ENCODE measurements around the gene FKBP14. TPM values are rescaled to one million over a fixed set of nuclear protein-coding genes. Genes with fewer than 3 reads are reported as not detected.
A peak's percentile ranks its signal among the peaks of the same experiment; 100 is the strongest.
"Not testable (repeated sequence)": the region's sequence is repeated elsewhere in the genome, so short reads cannot be mapped to it uniquely, and the experiment has no call there.

The FKBP14 gene
- total RNA-seq, 1 donor from 2014 or later, result 9.8 TPM

DNA sequence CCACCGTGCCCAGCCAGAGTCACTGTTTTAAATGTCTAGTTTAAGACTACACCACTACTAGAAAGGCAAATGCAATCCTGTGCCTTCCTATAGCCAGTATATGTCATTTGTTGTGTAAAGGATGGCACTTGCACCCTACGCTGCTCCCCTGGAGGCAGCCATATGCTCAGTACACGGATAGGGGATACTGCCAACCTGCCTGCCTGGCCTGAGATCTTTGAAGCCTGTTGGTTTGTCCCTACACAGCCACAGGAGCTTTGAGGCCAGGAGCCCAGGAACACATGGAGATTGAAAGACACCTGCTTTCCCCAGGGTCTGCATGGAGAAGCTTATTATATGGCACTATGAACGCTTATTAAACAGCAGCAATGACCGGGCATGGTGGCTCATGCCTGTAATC is 34.6 kb downstream of the FKBP14 start:
- DNase-seq (ENCODE audit: low read depth in 2 of 2), result no peak

DNA sequence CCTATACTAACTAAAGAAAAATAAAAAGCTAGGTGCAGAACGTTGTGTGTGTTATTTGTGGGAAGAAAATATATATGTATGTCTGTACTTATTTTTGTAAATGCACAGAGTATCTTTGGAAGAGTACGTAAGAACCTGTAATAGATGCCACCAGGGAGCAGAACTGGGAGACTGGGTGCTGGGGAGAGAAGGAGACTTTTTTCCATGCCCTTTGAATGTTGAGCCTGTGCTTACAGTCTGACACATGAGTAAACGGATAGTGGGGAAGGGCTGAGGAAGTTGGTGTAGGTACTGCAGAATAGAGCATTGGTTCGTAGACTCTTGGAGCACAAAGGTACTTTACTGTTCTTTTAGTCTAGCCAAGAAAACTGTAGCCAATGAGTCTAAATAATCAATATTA is 35.6 kb downstream of the FKBP14 start:
- no peak for DNase-seq (ENCODE audit: low read depth in 2 of 2)

DNA sequence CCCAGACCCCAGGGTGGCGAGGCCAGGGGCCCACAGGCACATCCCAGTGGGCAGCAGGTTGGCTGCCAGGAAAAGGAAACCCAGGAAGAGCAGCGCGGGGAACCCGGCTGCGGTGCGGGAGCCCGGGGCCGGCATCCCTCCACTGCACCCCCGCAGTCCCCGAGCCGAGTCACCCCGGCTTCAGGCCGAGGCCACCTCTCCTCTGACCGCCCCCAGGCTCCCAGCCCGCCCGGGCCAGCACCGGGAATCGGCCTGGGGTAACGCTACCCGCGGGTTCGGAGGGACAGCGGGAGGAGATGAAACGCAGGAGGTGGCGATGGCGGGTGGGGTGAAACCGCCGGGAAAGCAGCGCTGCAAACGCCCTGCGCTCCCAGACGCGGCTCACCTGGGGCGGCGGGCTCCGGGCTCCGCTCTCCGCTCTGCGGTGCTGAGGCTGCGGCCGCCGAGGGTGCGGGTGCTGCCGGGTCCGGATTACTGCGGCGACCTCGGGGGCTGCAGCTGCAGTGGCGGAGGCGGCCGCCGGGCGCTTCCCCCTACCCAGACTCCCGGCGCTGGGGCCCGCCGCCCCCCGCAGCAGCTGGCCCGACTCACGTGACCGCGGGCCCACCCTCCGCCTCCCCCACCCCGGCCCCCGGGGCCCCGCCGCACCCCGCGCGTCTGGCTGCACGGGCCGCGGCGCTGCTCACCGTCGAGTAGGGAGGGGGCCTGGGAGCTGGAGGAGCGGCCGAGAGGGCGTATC is 37.1 kb downstream of the FKBP14 start, which contains the start of gene SCRN1:
TSS of gene SCRN1 (minus strand) at position 545 of the 739 bp plus-strand sequence. CDS start 20,734 bp downstream, outside the sequence.
- peak in 1 of 2 donors; percentile 61 for DNase-seq (ENCODE audit: low read depth in 2 of 2)

GRCh38 chr7:29988424-29989256 is 37.9 kb downstream of the FKBP14 start:
- peak in 1 of 2 donors; percentile 56 for DNase-seq (ENCODE audit: low read depth in 2 of 2)

GRCh38 chr7:29987811-29988317 is 38.6 kb downstream of the FKBP14 start:
- DNase-seq (ENCODE audit: low read depth in 2 of 2), result peak; percentile 45 to 79

- DNase-seq (ENCODE audit: low read depth in 2 of 2), result peak in 1 of 2 donors; percentile 64
Measured at GRCh38 chr7:29987083-29987482, 39.4 kb downstream of the FKBP14 start.

- DNase-seq (ENCODE audit: low read depth in 2 of 2), result peak; percentile 51 to 84
Measured at GRCh38 chr7:29980151-29980550, 46.4 kb downstream of the FKBP14 start.

- no peak for DNase-seq (ENCODE audit: low read depth in 2 of 2)
Measured at GRCh38 chr7:29977886-29978651, 48.4 kb downstream of the FKBP14 start.

DNA sequence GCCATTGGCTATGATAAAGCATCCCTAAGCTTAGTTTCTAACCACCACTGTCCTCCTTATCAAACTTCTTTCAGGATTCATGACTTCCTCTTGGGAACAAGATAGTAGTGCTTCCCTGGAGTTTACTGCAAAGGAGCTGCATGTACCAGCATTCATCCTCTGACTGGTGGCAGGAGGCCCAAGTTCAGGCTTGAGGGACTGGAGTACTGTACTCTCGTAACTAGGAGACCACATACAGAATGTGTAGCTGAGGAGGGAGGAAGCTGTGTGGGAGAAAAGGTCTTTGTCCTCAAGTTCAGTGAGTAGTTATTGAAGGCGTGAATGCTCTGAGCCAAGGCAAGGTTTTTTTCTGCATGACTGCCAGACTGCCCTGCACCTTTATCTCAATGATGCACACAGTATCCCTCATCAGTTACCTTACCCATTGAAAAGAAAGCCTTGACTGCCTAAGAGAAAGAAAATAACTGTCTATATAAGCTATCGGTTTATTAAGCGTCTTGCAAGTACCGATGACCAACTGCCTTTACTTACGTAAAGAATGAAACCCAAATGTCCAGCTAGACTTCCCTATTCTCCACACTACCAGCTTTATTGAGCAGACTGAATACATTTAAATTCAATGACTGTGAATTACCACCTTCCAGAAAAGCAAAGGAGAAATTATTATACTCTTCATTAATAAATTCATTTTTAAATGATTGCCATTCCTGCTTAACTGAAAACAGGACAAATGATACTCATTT is 49.7 kb downstream of the FKBP14 start:
- DNase-seq (ENCODE audit: low read depth in 2 of 2), result no peak

- DNase-seq (ENCODE audit: low read depth in 2 of 2), result no peak
Measured at GRCh38 chr7:29976266-29976665, 50.2 kb downstream of the FKBP14 start.

DNA sequence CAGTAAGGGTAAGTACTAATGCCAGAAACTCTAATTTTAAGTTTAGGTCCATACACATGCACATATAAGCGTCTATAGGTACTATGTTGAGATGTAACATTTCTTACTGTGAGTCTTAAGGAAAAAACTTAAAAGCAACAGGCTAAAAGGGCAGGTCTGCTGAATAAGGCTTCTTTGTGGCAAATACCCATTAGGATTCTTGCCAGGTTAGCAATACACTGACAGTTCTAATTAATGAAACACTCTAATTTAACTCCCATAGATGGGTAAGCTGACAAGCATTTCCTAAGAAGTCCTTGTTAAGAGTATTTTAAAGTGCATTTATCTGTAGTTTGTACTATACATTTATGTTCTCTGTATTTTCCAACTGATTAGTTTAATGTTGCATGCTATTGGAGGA is 50.9 kb downstream of the FKBP14 start:
- DNase-seq (ENCODE audit: low read depth in 2 of 2), result no peak

DNA sequence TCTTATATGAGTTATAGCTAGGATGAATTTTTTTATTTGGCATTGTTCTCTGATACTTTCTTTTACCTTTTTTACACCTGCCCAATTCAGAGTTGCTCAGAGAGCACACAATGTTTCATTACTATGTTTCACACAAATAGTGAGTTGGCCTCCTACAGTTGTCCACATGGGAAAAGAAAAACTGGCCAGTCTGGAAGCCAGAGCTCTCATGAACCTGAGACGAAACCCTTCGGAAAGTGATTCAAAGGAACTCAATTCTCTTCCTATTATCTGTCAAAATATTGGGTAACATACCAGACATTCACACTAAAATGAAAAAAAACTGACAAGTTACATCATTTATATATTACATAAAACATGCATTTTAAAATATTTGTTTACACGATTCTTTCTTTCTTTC is 52.2 kb downstream of the FKBP14 start:
- no peak for DNase-seq (ENCODE audit: low read depth in 2 of 2)

DNA sequence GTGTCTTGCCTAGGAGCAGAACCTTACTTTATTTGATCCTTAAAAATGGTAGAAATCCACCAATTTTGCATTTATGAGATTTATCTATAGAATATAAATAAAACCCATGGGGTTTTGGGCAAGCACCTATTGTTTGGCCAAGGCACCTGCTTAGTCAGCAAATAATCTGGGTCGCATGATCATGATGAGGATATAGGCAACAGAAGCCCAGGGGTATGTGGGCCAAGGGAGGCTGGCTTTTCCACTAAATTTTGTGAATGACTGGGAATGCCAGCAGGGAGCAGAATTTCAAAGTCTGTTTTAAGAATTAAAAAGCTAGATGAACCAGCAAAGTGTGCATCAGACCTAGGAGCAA is 54.2 kb downstream of the FKBP14 start:
- no peak for DNase-seq (ENCODE audit: low read depth in 2 of 2)

GRCh38 chr7:29971566-29972314 is 54.8 kb downstream of the FKBP14 start:
- no peak for DNase-seq (ENCODE audit: low read depth in 2 of 2)

GRCh38 chr7:29970158-29970557 is 56.3 kb downstream of the FKBP14 start:
- no peak for DNase-seq (ENCODE audit: low read depth in 2 of 2)

DNA sequence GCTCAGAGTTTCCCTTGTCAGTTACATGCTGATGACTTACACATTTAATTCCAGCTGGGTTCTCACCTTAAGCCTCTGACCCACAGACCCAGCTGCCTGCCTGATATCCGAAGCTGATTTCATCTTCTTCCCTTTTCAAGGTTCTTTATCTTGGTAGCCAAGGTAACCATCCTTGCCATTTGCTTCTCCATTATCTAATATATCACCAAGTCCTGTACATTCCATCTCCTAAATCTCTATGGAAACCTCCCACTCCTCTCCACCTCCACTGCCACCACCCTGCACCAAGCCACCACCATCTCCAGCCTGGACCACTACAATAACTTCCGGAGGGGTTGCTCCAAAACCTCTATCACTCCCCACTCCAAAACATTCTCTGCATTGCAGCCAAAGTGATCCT is 56.8 kb downstream of the FKBP14 start:
- DNase-seq (ENCODE audit: low read depth in 2 of 2), result no peak

DNA sequence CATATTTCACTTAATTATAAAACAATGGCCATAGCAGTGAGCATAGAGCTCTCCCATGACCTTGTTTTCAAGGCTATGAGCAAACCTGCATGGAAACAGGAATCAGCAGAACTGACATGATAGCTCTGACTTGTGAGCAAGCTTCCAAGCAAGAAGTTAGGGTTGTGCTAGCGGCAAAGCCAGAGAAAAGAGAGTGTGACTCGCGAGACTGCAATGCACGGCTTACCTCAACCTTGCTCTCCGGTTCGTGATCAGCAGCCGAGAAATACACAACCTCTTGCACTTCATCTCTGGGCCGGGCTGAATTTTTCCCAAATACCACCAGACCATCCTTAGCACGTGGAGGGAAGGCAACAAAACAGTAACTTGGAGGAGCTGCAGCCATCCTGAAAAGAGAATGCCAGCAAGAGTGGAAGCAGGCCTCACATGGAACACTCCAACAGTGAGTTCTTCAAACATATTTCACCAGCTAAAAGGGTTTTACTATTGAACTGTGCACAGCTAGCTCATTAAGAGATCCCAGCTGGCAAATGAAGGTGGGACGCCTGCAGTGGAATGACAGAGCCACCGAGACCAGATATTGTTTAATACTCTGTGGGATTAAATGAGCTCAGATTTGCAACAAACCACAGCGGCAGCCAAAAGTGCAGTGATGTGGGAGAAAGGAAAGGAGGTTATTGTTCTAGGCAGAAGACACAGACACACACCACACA is 57.7 kb downstream of the FKBP14 start:
- no peak for DNase-seq (ENCODE audit: low read depth in 2 of 2)

- no peak for DNase-seq (ENCODE audit: low read depth in 2 of 2)
Measured at GRCh38 chr7:29965030-29965429, 61.5 kb downstream of the FKBP14 start.

DNA sequence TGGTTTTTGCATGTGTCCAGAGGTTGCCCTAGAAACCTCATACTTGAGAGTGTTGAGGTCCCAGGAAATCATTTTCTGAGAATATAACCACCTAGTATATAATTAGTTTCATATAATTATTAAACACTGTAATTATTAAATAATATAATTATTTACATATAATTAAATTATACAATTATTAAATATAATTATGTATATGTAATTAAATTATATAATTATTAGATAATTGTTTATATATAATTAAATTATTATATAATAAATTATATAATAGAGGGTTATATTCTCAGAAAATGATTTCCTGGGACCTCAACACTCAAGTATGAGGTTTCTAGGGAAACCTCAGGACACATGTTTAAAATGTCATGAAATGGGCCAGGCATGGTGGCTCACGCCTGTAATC is 64.5 kb downstream of the FKBP14 start:
- DNase-seq (ENCODE audit: low read depth in 2 of 2), result no peak

- not testable (repeated sequence) for DNase-seq (ENCODE audit: low read depth in 2 of 2)
Measured at GRCh38 chr7:29961611-29962010, 64.9 kb downstream of the FKBP14 start.
